Activated T-cell treated with anti-CD3 and anti-CD28 coated beads, Interleukin-2, amount 50 U/mL, for 48 hours (primary cell): ENCODE results near the gene ZCCHC14.
"Not testable (repeated sequence)": the region's sequence is repeated elsewhere in the genome, so short reads cannot be mapped to it uniquely, and the experiment has no call there.

Experiments used
- DNase-seq, 2 experiments: peaks; one replicate each; pipeline ENCODE4 v3.0.0-alpha.2; 2020

ZCCHC14 gene

DNA sequence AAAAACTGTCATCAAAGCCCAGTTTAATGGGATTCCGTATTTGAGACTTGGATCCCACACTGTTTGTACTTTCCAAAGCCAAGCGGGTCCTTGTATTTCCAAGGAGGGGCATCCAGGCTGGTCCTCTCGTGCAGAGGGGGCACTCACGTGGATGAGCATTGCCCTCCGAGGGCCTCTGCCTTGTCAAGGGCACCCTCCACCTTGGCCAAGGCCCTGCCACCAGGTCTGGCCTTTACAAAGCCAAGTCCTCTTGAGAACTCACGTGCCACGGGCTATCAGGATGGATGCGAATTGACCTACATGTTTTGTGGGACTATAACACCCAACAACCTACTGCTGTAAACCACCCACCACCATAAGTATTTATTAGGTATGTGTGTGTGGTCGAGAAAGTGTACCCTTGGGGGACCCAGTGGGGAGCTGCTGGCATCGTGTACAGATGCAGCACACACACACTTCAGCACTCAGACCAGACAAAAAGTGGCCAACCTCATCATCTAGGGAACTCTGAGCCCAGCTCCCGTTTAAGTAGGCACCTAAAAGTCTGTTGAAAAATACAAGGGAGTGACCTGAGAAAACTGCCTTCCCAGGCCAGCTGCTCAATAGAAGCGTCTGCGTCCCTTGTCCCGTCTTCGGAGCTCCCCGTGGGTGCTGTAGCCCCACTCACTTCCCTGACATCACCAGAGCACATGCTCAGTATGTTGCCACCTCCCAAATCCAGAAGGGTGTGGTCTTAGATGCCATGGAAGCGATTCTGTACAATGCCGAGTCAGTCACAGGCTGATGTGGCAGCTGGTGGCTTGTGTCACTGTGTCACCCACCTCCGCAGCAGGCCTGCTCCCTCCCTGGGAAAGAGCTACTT, 87.8 kb downstream of the ZCCHC14 start:
- DNase-seq = no peak

DNA sequence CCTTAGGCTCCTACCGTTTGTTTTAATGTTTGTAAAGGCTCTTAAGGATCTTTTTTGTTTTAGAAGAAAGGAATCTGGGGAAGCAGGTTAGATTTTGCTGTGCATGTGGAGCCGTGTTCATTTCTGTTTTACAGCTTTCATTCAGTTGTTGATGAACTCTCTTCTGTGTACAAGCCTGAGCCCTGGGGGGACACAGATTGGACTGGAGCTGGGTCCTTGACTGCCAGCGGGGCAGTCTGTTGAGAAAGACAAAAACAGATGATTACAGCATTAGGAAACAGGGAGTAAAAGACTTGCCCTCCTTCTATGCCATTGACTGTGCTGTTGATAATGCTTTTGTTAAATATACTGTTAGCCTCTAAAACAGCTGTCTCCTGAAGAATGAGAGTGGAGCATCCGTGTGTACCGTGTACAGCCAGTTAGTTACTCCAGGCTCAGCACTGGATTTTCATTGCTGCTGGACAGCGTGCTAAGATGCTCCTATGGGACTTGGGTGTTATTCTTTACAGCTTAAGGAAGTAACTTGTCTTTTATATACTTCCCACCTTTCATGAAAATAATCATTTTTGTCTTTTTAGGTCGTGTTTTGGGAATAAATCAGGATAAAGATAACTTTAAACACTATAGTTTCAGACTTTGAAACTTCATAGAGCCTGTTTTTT, 97.5 kb downstream of the ZCCHC14 start:
- DNase-seq = no peak

DNA sequence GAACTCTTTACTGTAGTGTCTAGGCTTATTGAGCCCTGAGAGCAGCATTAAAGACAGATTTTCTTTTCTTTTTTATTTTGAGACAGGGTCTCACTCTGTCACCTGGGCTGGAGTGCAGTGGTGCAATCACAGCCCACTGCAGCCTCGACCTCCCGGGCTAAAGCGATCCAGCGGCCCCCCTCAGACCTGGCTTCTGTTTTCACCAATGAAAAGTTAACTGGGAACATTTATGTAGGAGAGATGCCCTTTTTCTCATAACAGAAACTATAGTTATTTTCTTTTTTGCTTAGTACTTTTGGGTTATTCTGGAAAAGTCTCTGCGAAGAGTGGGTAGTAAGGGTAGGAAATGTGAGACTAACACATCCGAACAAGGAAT, 99.2 kb downstream of the ZCCHC14 start:
- DNase-seq = no peak

DNA sequence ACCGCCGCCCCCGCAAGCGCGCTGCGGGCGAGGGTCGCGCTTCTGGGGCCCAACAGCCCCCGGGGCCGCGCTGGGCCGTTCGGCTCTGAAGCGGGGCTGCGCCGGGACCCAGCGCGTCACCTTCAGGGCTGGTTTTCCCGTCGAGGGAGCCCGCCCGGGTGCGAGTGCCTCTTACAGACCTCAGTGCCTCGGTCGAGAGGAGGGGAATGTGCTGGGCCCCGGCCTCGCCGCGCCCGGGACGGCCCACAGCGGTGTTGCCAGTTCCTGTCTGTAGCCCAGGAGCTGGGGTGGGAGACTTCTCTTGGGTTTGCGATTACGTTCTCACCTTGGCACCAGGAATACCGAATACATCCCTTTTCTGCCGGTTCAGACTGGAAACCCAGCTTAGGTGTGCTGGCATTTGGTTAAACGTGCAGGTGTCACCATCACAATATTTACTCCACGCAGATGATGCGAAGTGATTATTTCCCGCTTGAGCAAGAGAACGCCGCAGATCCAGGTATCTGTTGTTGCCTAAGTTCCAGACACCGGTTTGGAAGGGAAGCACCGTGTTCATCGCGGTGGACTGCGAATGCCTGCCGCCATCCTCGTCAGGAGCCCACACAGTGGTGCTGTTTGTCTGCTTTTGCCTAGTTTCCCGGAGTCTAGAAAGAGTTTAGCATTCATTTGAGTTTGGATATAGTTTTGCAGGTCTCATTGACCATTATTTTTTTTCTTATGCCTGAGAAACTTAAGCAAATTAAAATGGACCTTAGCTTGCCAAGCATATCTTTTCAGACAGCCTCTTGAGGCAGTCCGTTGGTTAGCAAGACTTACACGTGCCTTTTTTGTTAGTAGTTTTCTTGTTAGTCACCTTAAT, 99.8 kb downstream of the ZCCHC14 start:
- peak; percentile 62 to 68 for DNase-seq

DNA sequence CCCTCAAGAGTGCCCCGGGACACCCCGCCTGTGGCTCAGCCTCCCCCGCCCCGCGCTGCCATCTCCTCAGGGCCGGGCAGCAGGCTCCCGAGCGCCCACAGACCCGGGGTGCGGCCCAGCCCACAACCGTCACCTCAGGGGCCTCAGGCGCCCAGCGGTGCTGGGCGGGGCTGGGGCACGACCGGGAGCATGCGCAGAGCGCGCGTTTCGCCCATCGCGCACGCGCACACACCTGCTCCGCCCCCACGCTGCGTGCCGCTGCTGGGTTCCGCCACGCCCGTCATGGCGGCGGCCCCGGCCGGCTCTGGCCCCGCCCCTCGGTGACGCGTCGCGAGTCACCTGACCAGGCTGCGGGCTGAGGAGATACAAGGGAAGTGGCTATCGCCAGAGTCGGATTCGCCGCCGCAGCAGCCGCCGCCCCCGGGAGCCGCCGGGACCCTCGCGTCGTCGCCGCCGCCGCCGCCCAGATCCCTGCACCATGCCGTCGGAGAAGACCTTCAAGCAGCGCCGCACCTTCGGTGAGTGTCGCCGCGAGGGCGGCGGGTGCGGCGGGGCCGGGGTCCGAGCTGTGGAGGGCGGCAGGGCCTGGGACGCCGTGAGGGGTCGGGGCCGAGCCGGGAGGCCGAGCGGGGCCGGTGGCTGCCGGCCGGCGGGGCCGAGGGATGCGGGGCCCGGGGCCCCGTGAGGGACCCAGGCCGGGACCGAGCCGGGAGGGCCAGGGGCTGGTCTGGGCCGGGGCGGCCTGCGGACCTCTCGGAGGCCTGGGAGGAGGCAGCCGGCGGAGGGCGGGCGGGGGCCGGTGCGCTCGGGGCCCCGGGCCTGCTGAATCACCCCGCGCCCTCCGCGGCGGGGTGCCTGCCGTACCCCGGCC, 100.6 kb downstream of the ZCCHC14 start, which contains the start of gene MAP1LC3B:
Gene MAP1LC3B, plus strand, starts transcription at position 387 of the 871 bp plus-strand sequence. Its CDS starts 92 bp downstream, at position 479.
- peak; percentile 98 to 99 for DNase-seq

DNA sequence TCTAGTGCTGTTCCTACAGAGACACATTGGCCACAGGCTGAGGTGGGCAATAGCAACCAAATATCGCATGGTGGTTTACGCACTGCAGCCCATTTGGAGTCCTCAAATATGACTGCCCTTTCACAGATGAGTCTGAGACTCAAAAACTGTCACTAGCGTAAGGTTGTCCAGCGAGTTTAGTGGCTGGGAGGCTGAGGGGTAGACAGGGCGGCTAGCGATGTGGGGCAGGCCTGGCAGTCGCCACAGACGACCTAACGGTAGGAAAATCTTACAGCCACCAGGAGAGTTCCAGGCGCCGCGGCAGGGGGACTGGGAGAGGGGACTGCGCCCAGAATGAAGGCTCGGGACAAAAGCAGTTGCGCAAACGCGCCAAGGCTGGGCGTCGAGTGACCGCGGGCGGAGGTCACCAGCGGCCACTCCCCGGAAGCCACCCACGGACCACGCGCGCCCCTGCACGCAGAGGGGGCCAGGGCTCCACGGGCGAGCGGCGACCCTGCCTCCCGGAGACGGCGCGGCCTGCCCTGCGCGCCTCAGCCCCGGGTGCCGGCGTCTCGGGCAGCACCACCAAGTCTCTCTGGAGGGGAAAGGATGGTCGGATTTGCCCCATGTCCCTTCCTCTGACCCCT, 101.4 kb downstream of the ZCCHC14 start:
- DNase-seq = no peak

DNA sequence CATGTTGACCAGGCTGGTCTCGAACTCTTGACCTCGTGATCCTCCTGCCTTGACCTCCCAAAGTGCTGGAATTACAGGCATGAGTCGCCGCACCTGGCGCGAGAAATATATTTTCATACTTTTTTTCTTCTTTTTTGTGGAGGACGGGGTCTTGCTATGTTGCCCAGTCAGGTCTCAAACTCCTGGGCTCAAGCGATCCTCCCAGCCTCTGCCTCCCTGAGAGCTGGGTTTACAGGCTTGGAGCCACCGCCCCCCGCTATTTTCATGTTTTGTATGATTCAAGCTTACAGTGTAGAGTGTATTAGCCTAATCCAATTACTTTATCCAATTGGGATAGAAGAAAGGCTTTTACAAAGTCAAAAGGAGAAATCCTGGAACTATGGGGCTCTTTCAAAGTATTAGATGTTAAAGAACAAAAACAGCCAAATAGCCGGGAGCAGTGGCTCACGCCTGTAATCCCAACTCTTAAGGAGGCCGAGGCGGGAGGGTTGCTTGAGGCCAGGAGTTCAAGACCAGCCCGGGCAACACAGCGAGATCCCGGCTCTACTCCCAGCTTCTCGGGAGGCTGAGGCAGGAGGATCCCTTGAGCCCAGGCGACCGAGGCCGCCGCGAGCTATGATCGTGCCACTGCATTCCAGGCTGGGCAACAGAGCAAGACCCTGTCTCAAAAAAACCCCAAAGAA, 102.0 kb downstream of the ZCCHC14 start:
- DNase-seq = no peak

DNA sequence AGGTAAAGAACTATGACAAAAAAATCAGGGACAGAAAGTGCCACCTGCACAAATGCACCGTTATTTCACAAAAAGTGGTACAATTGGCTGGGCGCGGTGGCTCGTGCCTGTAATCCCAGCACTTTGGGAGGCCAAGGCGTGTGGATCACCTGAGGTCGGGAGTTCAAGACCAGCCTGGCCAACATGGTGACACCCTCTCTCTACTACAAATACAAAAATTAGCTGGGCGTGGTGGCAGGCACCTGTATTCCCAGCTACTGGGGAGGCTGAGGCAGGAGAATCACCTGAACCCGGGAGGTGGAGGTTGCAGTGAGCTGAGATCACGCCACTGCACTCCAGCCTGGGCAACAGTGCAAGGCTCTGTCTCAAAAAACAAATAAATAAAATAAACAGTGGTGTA, 102.9 kb downstream of the ZCCHC14 start:
- DNase-seq = not testable (repeated sequence)

DNA sequence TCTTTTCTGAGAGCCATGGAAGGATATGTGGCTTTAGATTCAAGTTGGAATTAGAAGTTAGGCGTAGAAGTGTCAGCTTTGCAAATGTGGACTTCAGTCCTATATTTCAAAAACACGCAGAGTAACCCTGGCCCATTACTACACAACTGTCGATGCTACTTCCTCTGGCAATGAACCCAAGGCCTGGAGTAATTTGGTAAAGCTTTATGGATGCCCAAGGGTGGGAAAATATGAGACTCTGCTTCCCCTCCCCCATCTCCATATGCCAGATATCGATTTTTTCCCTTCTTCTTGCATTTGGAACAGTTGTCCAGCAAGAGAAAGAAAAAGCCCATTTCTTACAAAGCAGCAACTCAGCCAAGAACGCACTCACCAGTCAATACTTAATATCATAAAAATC, 103.6 kb downstream of the ZCCHC14 start:
- no peak for DNase-seq

DNA sequence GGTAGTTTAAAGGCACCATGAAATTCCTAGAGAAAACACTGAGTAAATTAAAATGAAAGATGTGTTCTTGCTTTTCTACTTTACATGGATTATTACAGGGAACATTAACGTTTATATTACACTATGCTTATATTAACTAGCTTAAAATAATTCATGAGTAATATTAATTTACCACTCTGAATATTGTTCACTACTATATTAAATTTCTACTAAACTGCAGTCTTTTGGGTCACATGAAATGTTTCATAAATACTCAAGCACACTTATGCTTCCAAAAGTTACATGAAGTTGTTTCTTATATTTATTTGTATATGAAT, 104.0 kb downstream of the ZCCHC14 start:
- no peak for DNase-seq

DNA sequence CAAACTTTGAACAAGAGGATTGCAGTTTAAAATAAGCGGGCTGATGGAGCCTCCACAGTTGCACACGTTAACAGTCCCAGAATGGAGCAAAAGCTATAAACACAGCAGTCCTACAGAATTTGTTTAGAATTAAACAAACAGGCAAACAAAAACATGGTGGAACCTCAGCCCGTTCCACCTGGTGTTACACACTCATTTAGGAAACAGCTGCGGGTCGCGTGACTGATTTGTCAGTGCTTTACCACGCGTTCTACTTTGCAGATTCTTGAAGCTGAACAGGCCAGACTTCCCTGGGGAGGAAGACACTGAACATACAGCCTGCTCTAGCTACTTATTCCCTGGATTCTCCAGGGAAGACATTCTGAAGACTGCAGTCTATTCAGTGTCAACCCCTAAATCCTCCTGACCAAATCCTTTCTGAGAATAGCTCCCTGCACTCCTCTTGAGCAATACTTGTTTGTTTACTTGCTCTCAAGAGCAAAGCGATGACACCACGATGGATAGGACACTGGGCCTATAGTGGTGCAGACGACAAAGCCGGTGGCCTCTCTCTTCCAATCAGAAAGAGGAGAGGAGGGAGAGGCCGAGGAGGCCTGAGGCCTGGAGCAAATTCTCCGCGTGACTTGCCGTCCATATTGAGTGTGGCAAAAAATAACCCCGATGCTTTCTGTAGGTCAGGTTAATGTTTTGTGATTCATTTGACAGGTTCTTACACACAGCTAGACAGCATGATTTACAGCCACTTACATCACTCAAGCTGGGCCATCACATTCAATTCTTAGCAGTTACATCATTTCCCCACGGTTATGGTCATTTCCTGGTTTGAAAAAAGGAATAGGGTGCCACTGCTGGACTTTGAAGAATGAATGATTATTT, 104.6 kb downstream of the ZCCHC14 start:
- peak; percentile 82 to 86 for DNase-seq

DNA sequence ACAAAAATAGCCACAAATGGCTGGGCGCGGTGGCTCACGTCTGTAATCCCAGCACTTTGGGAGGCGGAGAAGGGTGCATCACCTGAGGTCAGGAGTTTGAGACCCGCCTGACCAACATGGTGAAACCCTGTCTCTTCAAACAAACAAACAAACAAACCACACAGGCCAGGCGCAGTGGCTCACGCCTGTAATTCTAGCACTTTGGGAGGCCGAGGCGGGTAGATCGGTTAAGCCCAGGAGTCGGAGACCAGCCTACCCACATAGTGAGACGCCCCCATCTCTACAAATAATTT, 108.0 kb downstream of the ZCCHC14 start:
- peak in 1 of 2 experiments; percentile 32 for DNase-seq

DNA sequence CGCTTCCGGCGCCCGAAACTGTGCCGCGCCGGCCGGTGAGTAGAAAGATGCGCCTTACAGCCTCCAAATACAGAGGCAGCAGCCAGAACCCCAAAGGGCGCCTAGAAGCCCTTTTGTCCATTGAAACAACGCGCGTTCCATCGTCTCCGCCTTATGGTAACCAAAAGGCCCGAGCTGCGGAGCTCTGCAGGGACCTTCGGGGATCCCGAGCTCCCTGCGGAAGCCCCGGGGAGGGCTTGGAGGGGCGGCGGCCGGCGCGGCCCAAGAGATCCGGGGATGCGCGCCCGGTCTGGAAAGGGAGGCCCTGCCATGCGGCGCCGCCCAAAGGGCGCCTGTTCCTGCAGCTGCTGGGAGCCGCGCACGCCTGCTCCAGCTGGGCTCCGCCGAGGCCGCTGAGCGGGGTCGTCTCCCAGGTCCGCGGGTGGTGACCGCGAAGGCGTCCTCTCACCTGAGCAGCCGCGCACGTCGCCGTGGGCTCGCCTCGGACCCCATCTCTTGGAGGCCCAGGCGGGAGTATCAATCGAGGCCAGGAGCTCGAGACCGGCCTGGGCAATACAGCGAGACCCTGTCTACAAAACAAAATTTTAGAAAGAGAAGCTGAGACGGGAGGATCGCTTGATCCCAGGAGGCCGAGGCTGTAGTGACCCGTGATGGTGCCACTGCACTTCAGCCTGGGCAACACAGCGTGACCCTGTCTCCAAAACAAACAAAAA, 108.5 kb downstream of the ZCCHC14 start:
- no peak for DNase-seq

DNA sequence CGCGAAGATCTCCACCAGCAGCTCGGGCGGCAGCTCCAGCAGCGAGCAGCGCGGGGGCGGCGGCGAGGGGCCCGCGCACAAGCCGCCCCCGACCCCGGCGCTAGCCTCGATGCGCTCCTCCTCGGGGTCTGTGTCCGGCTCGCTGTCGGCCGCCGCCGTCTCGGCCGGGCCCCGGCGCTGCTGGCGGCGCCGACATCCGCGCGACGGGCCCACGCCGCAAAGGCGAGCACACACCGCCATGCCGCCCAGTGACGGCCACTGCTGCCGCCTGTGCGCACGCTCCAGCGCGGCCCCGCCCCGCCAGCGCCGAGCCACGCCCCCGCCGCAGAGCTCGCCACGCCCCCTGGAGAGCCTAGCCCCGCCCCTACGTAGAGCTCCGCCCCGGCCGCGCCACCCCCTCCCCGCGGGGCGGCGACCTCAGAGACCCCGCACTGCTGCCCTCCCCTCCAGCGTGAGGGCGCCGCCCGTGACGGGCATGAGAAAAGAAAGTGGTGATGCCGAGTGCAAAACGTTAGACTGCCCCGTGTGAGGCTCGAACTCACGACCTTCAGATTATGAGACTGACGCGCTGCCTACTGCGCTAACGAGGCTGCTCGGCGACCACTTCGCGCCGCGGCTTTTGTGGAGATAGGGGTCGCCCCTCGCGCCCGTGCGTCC, 109.2 kb downstream of the ZCCHC14 start, which contains the start of gene FBXO31:
Gene FBXO31, minus strand, starts transcription at position 272 of the 657 bp plus-strand sequence. Its CDS starts 32 bp downstream, at position 240.
- peak; percentile 96 for DNase-seq

DNA sequence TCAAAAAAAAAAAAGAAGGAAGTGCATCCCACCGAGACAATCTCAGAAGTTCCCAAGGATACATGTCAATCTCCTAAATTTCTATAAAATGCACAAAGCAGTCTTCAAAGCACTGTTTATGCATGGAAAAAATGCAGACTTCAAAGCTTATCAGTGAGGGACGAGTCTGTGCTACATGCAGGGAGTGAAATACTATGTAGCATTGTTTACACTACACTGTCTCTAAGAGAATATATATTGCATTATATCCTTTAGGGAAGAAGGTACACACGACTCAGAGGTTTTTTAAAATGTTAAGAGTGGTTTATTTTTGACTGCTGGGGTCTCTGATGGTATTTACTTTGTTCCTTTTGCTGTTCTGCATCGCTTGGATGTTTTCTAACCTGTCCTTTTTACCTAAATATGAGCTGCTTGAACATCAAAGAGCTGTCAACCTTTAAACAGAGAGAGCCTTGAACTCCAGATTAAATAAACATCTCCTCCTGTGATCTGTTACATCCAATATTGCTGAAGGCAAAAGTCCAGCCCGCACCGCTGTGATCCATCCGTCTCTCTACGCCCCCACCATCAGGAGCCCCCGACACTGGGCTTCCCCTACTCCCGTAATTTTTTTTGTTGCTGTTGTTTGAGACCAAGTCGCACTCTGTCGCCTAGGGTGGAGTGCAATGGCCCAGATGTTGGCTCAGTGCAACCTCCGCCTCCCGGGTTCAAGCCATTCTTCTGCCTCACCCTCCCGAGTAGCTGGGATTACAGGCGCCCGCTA, 110.6 kb downstream of the ZCCHC14 start:
- DNase-seq = no peak

DNA sequence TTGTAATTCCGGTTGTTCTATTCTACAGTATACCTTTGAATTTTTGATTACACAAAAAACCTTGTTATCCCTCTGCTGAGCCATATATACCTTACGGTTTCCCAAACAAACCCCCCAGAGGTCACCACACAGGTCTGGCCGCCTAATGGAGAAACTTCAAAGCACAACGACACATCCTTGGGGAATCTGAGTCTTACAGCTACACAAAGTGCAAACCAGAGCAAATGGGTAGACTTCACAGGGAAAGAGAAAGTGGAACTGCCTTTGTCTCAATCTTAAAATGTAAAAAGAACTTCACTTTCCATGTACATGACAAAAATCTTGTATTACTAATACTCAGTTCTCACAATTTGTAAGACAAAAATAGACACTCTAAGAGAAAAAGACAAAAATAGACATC, 111.9 kb downstream of the ZCCHC14 start:
- DNase-seq = peak in 1 of 2 experiments; percentile 32

DNA sequence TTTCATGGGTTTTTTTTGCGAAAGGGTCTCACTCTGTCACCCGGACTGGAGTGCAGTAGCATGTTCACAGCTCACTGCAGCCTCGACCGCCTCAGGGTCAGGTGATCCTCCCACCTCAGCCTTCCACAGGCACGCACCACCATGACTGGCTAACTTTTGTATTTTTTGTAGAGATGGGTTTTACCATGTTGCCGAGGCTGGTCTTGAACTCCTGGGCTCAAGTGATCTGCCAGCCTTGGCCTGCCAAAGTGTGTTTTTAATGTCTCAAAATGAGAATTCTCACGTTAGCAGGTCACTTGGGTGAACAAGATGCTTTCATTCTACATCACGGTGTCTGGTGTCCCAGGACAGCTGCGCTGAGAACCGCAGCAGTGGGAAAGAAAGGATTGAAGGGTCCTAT, 112.4 kb downstream of the ZCCHC14 start:
- DNase-seq = no peak

DNA sequence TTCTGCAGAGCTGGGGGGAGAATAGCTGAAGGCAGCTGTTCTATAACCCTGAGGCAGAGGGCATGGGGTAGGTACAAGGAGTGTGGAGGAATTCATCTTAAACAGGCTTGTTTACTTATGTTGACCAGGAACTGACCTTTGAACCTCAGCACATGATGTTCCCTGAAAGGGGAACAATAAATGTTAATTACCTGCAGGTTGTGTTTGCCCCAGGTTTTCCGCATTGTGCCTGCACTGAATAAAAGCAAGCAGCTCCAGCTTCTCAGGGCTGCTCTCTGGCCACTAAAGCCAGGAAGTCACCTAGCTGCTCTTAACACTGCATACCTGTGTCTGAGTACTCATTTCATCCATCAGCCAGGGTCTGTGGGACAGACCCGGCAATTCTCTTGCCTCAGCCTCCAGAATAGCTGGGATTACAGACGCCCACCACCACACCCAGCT, 113.5 kb downstream of the ZCCHC14 start:
- DNase-seq = not testable (repeated sequence)
